Smooth muscle cell (in vitro differentiated cells): ENCODE measurements around the gene GPATCH8. TPM values are rescaled to one million over a fixed set of nuclear protein-coding genes. Genes with fewer than 3 reads are reported as not detected.

Source experiments
- DNase-seq: peaks from one replicate; lab custom pipeline; 2025; ENCODE audit not compliant: unreplicated experiment; lab: John Stamatoyannopoulos, UW
- H2AFZ ChIP-seq: fragments of 200-600 bp; sonication (generic); 2 replicates; pipeline ENCODE4 v1.6.0; 2016; ENCODE audit warnings: antibody characterized with exemption, low read depth, mild to moderate bottlenecking
- H3F3A ChIP-seq: fragments of 200-600 bp; sonication (generic); 2 replicates; pipeline ENCODE4 v1.6.0; 2017; ENCODE audit warnings: antibody characterized with exemption, low read depth
- H3K27ac ChIP-seq: fragments of 200-600 bp; sonication (generic); 2 replicates; pipeline ENCODE4 v1.5.1; 2016; ENCODE audit warnings: low read depth, mild to moderate bottlenecking
- H3K27me3 ChIP-seq: fragments of 200-600 bp; sonication (generic); 2 replicates; pipeline ENCODE4 v1.6.1; 2016; ENCODE audit warnings: low read depth, mild to moderate bottlenecking
- H3K36me3 ChIP-seq: fragments of 200-600 bp; sonication (generic); 2 replicates; pipeline ENCODE4 v1.5.1; 2016; ENCODE audit warnings: low read depth
- H3K4me1 ChIP-seq: fragments of 200-600 bp; sonication (generic); 2 replicates; pipeline ENCODE4 v1.5.1; 2016; ENCODE audit warnings: low read depth
- H3K4me2 ChIP-seq: fragments of 200-600 bp; sonication (generic); 2 replicates; pipeline ENCODE4 v1.6.0; 2016; ENCODE audit warnings: mild to moderate bottlenecking
- H3K4me3 ChIP-seq: fragments of 200-600 bp; sonication (generic); 2 replicates; pipeline ENCODE4 v1.5.1; 2016; ENCODE audit warnings: mild to moderate bottlenecking
- H3K79me2 ChIP-seq: fragments of 200-600 bp; sonication (generic); 2 replicates; pipeline ENCODE4 v1.6.0; 2016; ENCODE audit warnings: low read depth, mild to moderate bottlenecking
- H3K9ac ChIP-seq: fragments of 200-600 bp; sonication (generic); 2 replicates; pipeline ENCODE4 v1.6.0; 2016; ENCODE audit warnings: low read depth
- H3K9me3 ChIP-seq: fragments of 200-600 bp; sonication (generic); replicated peaks from 2 replicates; pipeline ENCODE4 v1.5.1; 2016; ENCODE audit warnings: low read depth
- H4K20me1 ChIP-seq: fragments of 200-600 bp; sonication (generic); 2 replicates; pipeline ENCODE4 v1.6.0; 2016; ENCODE audit warnings: low read depth
- WGBS: methylation state at CpG from one replicate; pipeline ENCODE4 v1.1.7; 2016; ENCODE audit warnings: low lambda C conversion rate; 5-methylcytosine and 5-hydroxymethylcytosine counted together
- polyA plus RNA-seq: library from polyadenylated mRNA; unstranded; fragments of >200 nt; fragmentation: Nextera tagmentation; extraction: Ambion mirVana; gene quantifications from 2 replicates; pipeline ENCODE4 v1.2.1, GENCODE V29; 2016
- total RNA-seq: library from RNA; depleted of rRNA; stranded (reverse); fragments of >200 nt; gene quantifications from 2 replicates; pipeline ENCODE4 v1.2.3, GENCODE V29; 2014
- TF ChIP-seq, protein P1 (sequence below): fragments of 200-600 bp; sonication (generic); IDR thresholded peaks from 2 replicates; pipeline ENCODE4 v1.5.1; 2017; ENCODE audit warnings: borderline replicate concordance, mild to moderate bottlenecking, antibody characterized with exemption; ENCODE audit not compliant: insufficient read depth, poor library complexity, severe bottlenecking

The GPATCH8 gene
- total and polyA plus RNA-seq, 2 experiments from 2014 or later: 17.6 to 25.0 TPM

DNA sequence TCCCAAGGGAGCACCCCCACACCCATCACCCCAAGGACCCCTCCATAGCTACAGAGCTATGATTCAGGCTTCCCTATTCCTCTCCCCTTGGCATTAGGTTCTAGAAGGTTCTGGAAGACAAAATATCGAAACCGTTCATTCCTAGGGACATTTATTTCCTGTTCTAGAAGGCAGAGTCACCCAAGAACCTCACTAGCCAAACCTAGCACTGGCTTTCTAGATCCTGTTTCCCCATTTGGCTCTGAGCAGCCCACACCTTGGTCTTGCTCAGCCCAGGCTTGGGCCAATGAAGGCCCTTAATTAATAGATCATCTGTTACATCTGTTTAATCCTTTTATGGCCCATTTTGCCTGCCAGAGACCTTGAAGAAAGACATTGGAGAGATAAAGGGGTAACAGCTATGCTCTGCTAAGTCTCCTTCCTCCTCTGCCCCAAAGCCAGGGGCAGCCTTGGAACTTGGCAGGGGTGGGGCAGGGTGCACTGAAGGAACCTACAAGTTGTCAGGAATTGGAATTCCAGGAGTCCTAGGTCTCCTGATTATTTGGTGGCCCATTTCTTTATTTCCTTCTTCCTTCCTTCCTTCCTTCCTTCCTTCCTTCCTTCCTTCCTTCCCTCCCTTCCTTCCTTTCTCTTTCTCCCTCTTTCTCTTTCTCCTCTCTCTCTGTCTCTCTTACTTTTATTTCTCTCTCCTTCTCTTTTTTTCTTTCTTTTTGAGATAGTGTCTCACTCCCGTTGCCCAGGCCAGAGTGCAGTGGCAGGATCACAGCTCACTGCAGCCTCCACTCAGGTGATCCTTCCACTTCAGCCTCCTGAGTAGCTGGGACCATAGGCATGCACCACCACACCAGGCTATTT is 45.4 kb upstream of the GPATCH8 start:
- DNase-seq: no peak
- peaks cover 55% of the 10 kb centered on the region for H3K4me1 ChIP-seq
- H4K20me1 ChIP-seq: no peaks in the 10 kb centered on the region
- WGBS: 89% methylated on average over 3 of the region's 3 CpGs
- H3K9me3 ChIP-seq: no peaks in the 10 kb centered on the region
- H3K27me3 ChIP-seq: no peaks in the 10 kb centered on the region
- peaks cover 15% of the 10 kb centered on the region for H3F3A ChIP-seq
- peak overlapping the region; percentile 36 for H2AFZ ChIP-seq
- H3K9ac ChIP-seq: no peak overlapping the region
- H3K27ac ChIP-seq: no peak overlapping the region
- H3K36me3 ChIP-seq: no peaks in the 10 kb centered on the region
- no peak overlapping the region for H3K4me3 ChIP-seq
- H3K79me2 ChIP-seq: no peaks in the 10 kb centered on the region
- no peak overlapping the region for H3K4me2 ChIP-seq
- TF ChIP-seq, protein P1, sequence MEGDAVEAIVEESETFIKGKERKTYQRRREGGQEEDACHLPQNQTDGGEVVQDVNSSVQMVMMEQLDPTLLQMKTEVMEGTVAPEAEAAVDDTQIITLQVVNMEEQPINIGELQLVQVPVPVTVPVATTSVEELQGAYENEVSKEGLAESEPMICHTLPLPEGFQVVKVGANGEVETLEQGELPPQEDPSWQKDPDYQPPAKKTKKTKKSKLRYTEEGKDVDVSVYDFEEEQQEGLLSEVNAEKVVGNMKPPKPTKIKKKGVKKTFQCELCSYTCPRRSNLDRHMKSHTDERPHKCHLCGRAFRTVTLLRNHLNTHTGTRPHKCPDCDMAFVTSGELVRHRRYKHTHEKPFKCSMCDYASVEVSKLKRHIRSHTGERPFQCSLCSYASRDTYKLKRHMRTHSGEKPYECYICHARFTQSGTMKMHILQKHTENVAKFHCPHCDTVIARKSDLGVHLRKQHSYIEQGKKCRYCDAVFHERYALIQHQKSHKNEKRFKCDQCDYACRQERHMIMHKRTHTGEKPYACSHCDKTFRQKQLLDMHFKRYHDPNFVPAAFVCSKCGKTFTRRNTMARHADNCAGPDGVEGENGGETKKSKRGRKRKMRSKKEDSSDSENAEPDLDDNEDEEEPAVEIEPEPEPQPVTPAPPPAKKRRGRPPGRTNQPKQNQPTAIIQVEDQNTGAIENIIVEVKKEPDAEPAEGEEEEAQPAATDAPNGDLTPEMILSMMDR: no peak

DNA sequence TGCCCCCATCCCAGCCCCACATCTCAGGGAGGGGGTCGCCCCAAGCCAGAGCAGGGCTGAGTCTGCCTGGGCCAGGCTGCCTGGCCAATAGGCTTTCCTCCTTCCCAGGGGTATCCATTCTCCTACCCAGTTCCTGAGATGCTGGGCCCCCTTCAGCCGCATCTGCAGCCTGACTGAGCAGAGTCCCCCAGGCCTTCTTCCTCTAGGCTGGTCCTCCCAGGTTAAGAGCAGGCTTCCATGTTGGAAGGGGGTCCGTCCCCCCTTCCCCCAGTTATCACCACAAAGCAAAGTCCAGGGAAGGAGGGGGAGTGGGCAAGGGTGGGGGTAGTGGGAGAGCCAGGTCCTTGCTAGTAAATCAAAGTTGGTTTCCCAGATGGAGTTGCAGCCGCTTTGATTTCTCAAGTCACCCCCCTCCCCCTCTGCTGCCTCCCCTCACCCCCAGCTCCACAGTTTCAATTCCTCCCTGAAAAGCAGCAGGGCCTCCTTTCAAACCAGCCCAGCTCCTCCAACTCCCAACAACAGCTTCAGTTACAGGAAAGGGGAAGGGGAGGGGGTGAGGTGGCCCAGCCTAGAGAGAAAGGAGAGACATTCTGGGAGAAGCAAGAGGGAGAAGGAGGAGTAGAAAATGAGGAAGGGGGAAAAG is 44.5 kb upstream of the GPATCH8 start:
- Histone ChIP-seq H4K20me1 (no peaks in the 10 kb centered on the region), H3K27me3 (no peaks in the 10 kb centered on the region), H3K27ac (peak overlapping the region; percentile 80), H3K9me3 (no peaks in the 10 kb centered on the region), H3K4me1 (peaks cover 63% of the 10 kb centered on the region), H3K9ac (no peak overlapping the region), H2AFZ (peak overlapping the region; percentile 46), H3K79me2 (no peaks in the 10 kb centered on the region), H3K4me2 (no peak overlapping the region), H3F3A (peaks cover 22% of the 10 kb centered on the region), H3K4me3 (no peak overlapping the region), H3K36me3 (no peaks in the 10 kb centered on the region)
- DNase-seq: no peak
- 67% methylated on average over 4 of the region's 4 CpGs for WGBS
- TF ChIP-seq, protein P1: no peak

DNA sequence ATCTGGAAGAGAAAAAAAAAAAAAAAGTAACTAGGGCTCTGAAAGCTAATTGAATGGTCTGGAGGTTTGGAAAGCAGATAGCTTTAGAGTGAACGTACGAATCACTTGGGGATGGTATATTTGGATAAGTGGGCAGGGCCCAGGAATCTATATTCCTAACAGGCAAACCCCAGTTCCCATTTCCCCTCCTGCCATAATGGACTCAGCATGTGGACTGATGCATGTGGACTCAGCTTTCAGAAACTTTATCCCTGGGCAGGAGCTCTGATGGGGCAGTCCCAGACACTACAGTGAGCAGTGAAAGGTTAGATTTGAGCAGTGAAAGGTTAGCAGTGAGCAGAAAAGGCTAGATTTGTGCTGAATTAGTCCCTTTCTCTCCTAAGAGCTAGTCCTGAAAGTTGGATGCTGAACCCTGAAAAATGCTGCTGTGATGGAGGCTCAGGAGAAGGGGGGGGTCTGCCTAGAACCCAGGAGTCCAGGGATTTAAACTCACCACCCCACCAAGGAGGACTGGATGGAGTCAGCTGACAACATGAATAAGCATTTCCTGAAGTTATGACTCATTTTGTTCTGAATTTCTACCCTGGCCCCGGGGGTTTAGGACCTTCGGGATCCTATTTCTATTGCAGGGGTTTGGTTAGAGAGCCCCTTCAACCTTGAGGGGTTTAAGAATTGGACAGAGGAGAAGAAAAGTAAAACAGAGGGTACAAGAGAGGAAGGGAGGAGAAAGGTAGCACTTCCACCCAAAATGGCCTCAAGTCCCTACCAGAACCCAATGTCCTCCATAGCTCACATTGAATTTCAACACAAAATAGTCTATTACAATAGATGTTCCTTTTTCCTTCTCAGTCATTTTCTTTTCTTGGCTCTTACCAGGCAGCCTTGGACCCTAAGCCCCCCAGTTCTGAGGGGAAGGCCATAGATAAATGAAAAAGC is 43.7 kb upstream of the GPATCH8 start:
- Histone ChIP-seq H3K9me3 (no peaks in the 10 kb centered on the region), H4K20me1 (no peaks in the 10 kb centered on the region), H3K4me1 (peaks cover 71% of the 10 kb centered on the region), H3K36me3 (no peaks in the 10 kb centered on the region), H3K9ac (no peak overlapping the region), H3K27ac (peak overlapping the region; percentile 80), H3F3A (peaks cover 22% of the 10 kb centered on the region), H3K27me3 (no peaks in the 10 kb centered on the region), H3K79me2 (no peaks in the 10 kb centered on the region), H3K4me3 (no peak overlapping the region), H3K4me2 (peak overlapping the region; percentile 13), H2AFZ (peak overlapping the region; percentile 46)
- TF ChIP-seq, protein P1: no peak
- 18% methylated on average over 4 of the region's 4 CpGs for WGBS
- no peak for DNase-seq
